ENCODE results near the gene CEP131. TPM values are rescaled to one million over a fixed set of nuclear protein-coding genes. Genes with fewer than 3 reads are reported as not detected.

The CEP131 gene
- total RNA-seq, 1 donor from 2014 or later = 26.8 TPM

- no peaks in the 10 kb centered on the region for H3K36me3 Mint-ChIP-seq
- H3K27ac Mint-ChIP-seq = no peak overlapping the region
- no peak overlapping the region for H3K4me3 Mint-ChIP-seq
- no peaks in the 10 kb centered on the region for H3K27me3 Mint-ChIP-seq
- no peaks in the 10 kb centered on the region for H3K9me3 Mint-ChIP-seq
- DNase-seq (ENCODE audit: extremely low spot score, unreplicated experiment) = no peak
- no peaks in the 10 kb centered on the region for H3K4me1 Mint-ChIP-seq (ENCODE audit: unreplicated experiment)
- no peak for TF ChIP-seq CTCF (conservative IDR thresholded peaks at IDR 0.05)
Measured at GRCh38 chr17:81208651-81209050, 14.1 kb downstream of the CEP131 start.

- no peak overlapping the region for H3K4me3 Mint-ChIP-seq
- no peaks in the 10 kb centered on the region for H3K36me3 Mint-ChIP-seq
Measured at GRCh38 chr17:81207610-81208581, 14.9 kb downstream of the CEP131 start.

GRCh38 chr17:81206657-81207056, 16.1 kb downstream of the CEP131 start:
- TF ChIP-seq CTCF (conservative IDR thresholded peaks at IDR 0.05) = no peak
- Mint-ChIP-seq H3K4me3 (no peak overlapping the region), H3K27me3 (no peaks in the 10 kb centered on the region), H3K9me3 (no peaks in the 10 kb centered on the region), H3K27ac (no peak overlapping the region), H3K36me3 (no peaks in the 10 kb centered on the region), H3K4me1 (ENCODE audit: unreplicated experiment) (no peaks in the 10 kb centered on the region)
- DNase-seq (ENCODE audit: extremely low spot score, unreplicated experiment) = no peak

More at GRCh38 chr17:81207610-81208581, 14.9 kb downstream of the CEP131 start:
- H3K27me3 Mint-ChIP-seq = no peaks in the 10 kb centered on the region
- no peaks in the 10 kb centered on the region for H3K4me1 Mint-ChIP-seq (ENCODE audit: unreplicated experiment)
- no peaks in the 10 kb centered on the region for H3K9me3 Mint-ChIP-seq
- TF ChIP-seq CTCF (conservative IDR thresholded peaks at IDR 0.05) = no peak
- no peak overlapping the region for H3K27ac Mint-ChIP-seq
- DNase-seq (ENCODE audit: extremely low spot score, unreplicated experiment) = no peak

GRCh38 chr17:81206166-81206565, 16.6 kb downstream of the CEP131 start:
- Mint-ChIP-seq H3K27me3 (no peaks in the 10 kb centered on the region), H3K4me3 (no peak overlapping the region), H3K36me3 (no peaks in the 10 kb centered on the region), H3K27ac (no peak overlapping the region), H3K4me1 (ENCODE audit: unreplicated experiment) (no peaks in the 10 kb centered on the region), H3K9me3 (no peaks in the 10 kb centered on the region)
- no peak for DNase-seq (ENCODE audit: extremely low spot score, unreplicated experiment)
- TF ChIP-seq CTCF (conservative IDR thresholded peaks at IDR 0.05) = no peak

GRCh38 chr17:81204578-81204977, 18.2 kb downstream of the CEP131 start:
- H3K27me3 Mint-ChIP-seq = no peaks in the 10 kb centered on the region
- H3K9me3 Mint-ChIP-seq = no peaks in the 10 kb centered on the region
- H3K4me1 Mint-ChIP-seq (ENCODE audit: unreplicated experiment) = no peaks in the 10 kb centered on the region
- no peak overlapping the region for H3K27ac Mint-ChIP-seq
- H3K4me3 Mint-ChIP-seq = no peak overlapping the region
- no peak for TF ChIP-seq CTCF (conservative IDR thresholded peaks at IDR 0.05)
- H3K36me3 Mint-ChIP-seq = no peaks in the 10 kb centered on the region
- DNase-seq (ENCODE audit: extremely low spot score, unreplicated experiment) = no peak

Measured in type B pancreatic cell (in vitro differentiated cells).